GM13977 (cell line): ENCODE results near the gene PACS1.
A peak's percentile ranks its signal among the peaks of the same experiment; 100 is the strongest.
"Not testable (repeated sequence)": the region's sequence is repeated elsewhere in the genome, so short reads cannot be mapped to it uniquely, and the experiment has no call there.

Experiments
- DNase-seq: peaks from one replicate; pipeline ENCODE4 v3.0.0; 2012; ENCODE audit warnings: low spot score
- CTCF ChIP-seq: IDR thresholded peaks from 2 replicates; pipeline ENCODE4 v1.5.1; 2012; ENCODE audit warnings: mild to moderate bottlenecking, control low read depth; ENCODE audit not compliant: insufficient read depth; ENCODE audit errors: extremely low read depth, missing control alignments
- in situ Hi-C: fragments of 300-500 bp; cut with MboI; formaldehyde crosslinking; loops from one replicate; pipeline ENCODE4 v1.12.0; 2022; ENCODE audit warnings: low sequenced_read_pairs, low pct_unique_long_range_greater_than_20kb, mixed read lengths, inconsistent platforms; ENCODE audit not compliant: unreplicated experiment

Gene PACS1

GRCh38 chr11:66073669-66074068 lies 3.6 kb downstream of the PACS1 start:
- no peak for TF ChIP-seq CTCF
- DNase-seq: no peak
- in situ Hi-C loops: no loop called here

- in situ Hi-C loops: no loop called here
- no peak for TF ChIP-seq CTCF
- no peak for DNase-seq
These were observed 5.2 kb downstream of the PACS1 start for GRCh38 chr11:66075273-66075672.

GRCh38 chr11:66076561-66076960 lies 6.5 kb downstream of the PACS1 start:
- in situ Hi-C loops: no loop called here
- DNase-seq: no peak
- TF ChIP-seq CTCF: no peak

GRCh38 chr11:66077927-66078326 lies 7.9 kb downstream of the PACS1 start:
- in situ Hi-C loops: no loop called here
- no peak for TF ChIP-seq CTCF
- DNase-seq: no peak

GRCh38 chr11:66078949-66079348 lies 8.9 kb downstream of the PACS1 start:
- in situ Hi-C loops, DNase-seq: not testable (repeated sequence)

- in situ Hi-C loops: no loop called here
- no peak for TF ChIP-seq CTCF
- no peak for DNase-seq
These were observed 10.2 kb downstream of the PACS1 start for GRCh38 chr11:66080055-66080817.

- peak; percentile 62 for DNase-seq
- TF ChIP-seq CTCF: no peak
- in situ Hi-C loops: no loop called here
These were observed 11.4 kb downstream of the PACS1 start for GRCh38 chr11:66081505-66081904.
